Measurements from ENCODE around the gene EXOC2.

EXOC2 gene

DNA sequence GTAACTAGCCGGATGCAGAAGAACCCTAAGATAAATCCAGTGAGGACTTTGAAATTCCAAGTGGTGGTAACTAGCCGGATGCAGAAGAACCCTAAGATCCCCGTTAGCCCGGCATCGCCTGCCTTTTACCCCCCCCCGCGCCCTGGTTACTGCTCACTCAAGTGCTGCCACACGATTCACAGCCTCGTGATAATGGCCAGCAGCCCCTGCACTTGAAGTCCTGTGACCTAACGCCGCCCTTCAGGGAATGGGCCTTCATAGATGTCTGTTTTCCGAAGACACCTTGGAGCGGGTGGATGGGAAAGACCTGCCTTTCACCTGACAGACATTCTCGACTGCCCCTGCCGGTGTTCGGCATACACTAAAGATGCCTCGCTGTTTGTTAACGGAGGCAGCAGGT lies 163.9 kb downstream of the EXOC2 start:
- POLR2A ChIA-PET: no interaction called here
- no peak for DNase-seq (ENCODE audit: extremely low spot score)
- no peak for TF ChIP-seq L3MBTL2 (conservative IDR thresholded peaks at IDR 0.05)
- TF ChIP-seq NFRKB (IDR thresholded peaks at IDR 0.05): no peak
- TF ChIP-seq FOXM1 (IDR thresholded peaks at IDR 0.05; ENCODE audit: borderline replicate concordance): no peak
- TF ChIP-seq ELF4 (IDR thresholded peaks at IDR 0.05): no peak
- TF ChIP-seq LEF1 (IDR thresholded peaks at IDR 0.05; ENCODE audit: borderline replicate concordance): no peak
- no peak for TF ChIP-seq SP1 (IDR thresholded peaks at IDR 0.05)
- TF ChIP-seq, protein P1, sequence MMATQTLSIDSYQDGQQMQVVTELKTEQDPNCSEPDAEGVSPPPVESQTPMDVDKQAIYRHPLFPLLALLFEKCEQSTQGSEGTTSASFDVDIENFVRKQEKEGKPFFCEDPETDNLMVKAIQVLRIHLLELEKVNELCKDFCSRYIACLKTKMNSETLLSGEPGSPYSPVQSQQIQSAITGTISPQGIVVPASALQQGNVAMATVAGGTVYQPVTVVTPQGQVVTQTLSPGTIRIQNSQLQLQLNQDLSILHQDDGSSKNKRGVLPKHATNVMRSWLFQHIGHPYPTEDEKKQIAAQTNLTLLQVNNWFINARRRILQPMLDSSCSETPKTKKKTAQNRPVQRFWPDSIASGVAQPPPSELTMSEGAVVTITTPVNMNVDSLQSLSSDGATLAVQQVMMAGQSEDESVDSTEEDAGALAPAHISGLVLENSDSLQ (IDR thresholded peaks at IDR 0.05): no peak
- no peak for TF ChIP-seq BHLHE40 (IDR thresholded peaks at IDR 0.05; ENCODE audit: borderline replicate concordance)
- no peak for TF ChIP-seq CTBP1 (IDR thresholded peaks at IDR 0.05; ENCODE audit: borderline replicate concordance)
- no peak for TF ChIP-seq TARDBP (IDR thresholded peaks at IDR 0.05)
- TF ChIP-seq FOXA1 (IDR thresholded peaks at IDR 0.05): no peak
- no peak for TF ChIP-seq ARNT (IDR thresholded peaks at IDR 0.05)
- no peak for TF ChIP-seq HDGF (IDR thresholded peaks at IDR 0.05; ENCODE audit: borderline replicate concordance)
- no peak for TF ChIP-seq ZNF384 (IDR thresholded peaks at IDR 0.05)
- no peak for TF ChIP-seq SUZ12 (IDR thresholded peaks at IDR 0.05)
- no peak for TF ChIP-seq FOXK2 (IDR thresholded peaks at IDR 0.05)
- CTCF ChIA-PET: interaction anchor here (0.6 kb wide), 1 partner anchor 68 kb away, joined by 3 read pairs; no protein-coding TSS in a partner anchor

DNA sequence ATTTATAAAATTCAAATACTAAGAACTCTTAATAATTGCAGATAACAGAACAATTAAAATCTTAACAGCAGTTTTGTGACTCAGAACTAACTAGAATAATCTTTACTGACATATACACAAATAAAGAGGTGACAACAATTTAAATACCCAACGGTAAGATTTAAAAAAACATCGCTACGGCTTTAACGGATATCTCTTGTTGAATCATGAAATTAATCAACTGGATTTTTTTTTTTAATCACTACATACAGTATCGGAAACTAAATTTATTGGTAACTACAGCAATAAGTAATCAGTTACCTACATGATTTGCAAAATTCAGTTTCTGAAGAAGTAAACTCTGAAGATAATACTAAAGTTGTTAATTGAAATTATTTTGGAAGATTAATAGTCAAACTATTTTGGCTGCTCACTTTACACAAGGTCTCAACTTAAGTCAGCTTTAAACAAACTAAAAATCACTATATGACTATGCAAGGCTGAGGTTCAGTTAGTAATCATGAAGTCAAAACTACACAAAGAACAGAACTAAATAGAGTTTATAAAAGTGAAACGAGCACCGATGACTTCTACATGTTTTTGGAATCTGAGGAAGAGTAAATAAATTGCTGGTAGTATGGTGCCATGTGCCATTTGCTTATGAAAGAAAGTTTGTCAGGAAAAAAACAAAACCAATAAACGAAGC lies 164.8 kb downstream of the EXOC2 start:
- TF ChIP-seq FOXM1 (IDR thresholded peaks at IDR 0.05; ENCODE audit: borderline replicate concordance) (no peak), CTBP1 (IDR thresholded peaks at IDR 0.05; ENCODE audit: borderline replicate concordance) (no peak), TARDBP (IDR thresholded peaks at IDR 0.05) (no peak), LEF1 (IDR thresholded peaks at IDR 0.05; ENCODE audit: borderline replicate concordance) (no peak), SUZ12 (IDR thresholded peaks at IDR 0.05) (no peak), HDGF (IDR thresholded peaks at IDR 0.05; ENCODE audit: borderline replicate concordance) (no peak), ELF4 (IDR thresholded peaks at IDR 0.05) (no peak), SP1 (IDR thresholded peaks at IDR 0.05) (no peak), FOXA1 (IDR thresholded peaks at IDR 0.05) (no peak), ARNT (IDR thresholded peaks at IDR 0.05) (no peak), L3MBTL2 (conservative IDR thresholded peaks at IDR 0.05) (no peak), ZNF384 (IDR thresholded peaks at IDR 0.05) (no peak)
- TF ChIP-seq, protein P1 (IDR thresholded peaks at IDR 0.05): no peak
- no peak for DNase-seq (ENCODE audit: extremely low spot score)
- ChIA-PET CTCF (interaction anchor here (0.6 kb wide), 1 partner anchor 67 kb away, joined by 3 read pairs; no protein-coding TSS in a partner anchor), POLR2A (no interaction called here)

DNA sequence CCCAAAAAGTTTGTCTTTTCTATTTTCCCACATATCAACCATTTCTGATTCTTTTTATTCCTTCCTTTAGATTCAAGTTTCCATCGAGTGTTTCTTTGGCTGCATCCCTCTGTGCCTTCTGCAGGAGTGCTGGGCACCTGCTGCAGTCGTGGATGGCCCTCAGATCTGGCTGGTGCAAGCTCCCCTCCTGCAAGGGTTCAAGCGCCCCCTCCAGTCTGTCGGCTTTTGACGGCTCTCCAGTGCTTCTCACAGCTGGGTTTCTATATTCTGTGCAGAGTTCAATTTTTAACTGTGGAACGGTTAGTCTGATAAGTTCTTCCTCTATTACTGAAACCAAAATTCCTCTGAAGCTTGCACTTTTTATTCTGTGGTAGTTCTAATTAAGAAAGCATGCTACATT lies 168.1 kb downstream of the EXOC2 start:
- ChIA-PET POLR2A (no interaction called here), CTCF (no interaction called here)
- DNase-seq (ENCODE audit: extremely low spot score): no peak
- TF ChIP-seq HDGF (IDR thresholded peaks at IDR 0.05; ENCODE audit: borderline replicate concordance) (no peak), ARNT (IDR thresholded peaks at IDR 0.05) (no peak), FOXA1 (IDR thresholded peaks at IDR 0.05) (no peak), TARDBP (IDR thresholded peaks at IDR 0.05) (no peak), NFRKB (IDR thresholded peaks at IDR 0.05) (no peak), SP1 (IDR thresholded peaks at IDR 0.05) (no peak), ZNF384 (IDR thresholded peaks at IDR 0.05) (no peak), SUZ12 (IDR thresholded peaks at IDR 0.05) (no peak), FOXM1 (IDR thresholded peaks at IDR 0.05; ENCODE audit: borderline replicate concordance) (no peak), BHLHE40 (IDR thresholded peaks at IDR 0.05; ENCODE audit: borderline replicate concordance) (no peak), L3MBTL2 (conservative IDR thresholded peaks at IDR 0.05) (no peak), FOXK2 (IDR thresholded peaks at IDR 0.05) (no peak), LEF1 (IDR thresholded peaks at IDR 0.05; ENCODE audit: borderline replicate concordance) (no peak), ELF4 (IDR thresholded peaks at IDR 0.05) (no peak), CTBP1 (IDR thresholded peaks at IDR 0.05; ENCODE audit: borderline replicate concordance) (no peak)
- TF ChIP-seq, protein P1 (IDR thresholded peaks at IDR 0.05): no peak

DNA sequence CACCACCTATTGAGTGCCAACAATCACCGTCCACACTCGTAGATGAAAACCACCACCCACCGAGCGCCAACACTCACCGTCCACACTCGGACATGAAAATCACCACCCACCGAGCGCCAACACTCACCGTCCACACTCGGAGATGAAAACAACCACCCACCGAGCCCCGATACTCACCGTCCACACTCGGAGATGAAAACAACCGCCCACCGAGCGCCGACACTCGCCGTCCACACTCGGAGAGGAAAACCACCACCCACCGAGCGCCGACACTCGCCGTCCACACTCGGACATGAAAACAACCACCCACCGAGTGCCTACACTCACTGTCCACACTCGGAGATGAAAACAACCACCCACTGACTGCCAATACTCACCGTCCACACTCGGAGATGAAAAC lies 172.1 kb downstream of the EXOC2 start:
- no peak for DNase-seq (ENCODE audit: extremely low spot score)
- ChIA-PET POLR2A (no interaction called here), CTCF (no interaction called here)
- TF ChIP-seq FOXM1 (IDR thresholded peaks at IDR 0.05; ENCODE audit: borderline replicate concordance) (no peak), NFRKB (IDR thresholded peaks at IDR 0.05) (no peak), LEF1 (IDR thresholded peaks at IDR 0.05; ENCODE audit: borderline replicate concordance) (no peak), FOXA1 (IDR thresholded peaks at IDR 0.05) (no peak), CTBP1 (IDR thresholded peaks at IDR 0.05; ENCODE audit: borderline replicate concordance) (no peak), ELF4 (IDR thresholded peaks at IDR 0.05) (no peak), HDGF (IDR thresholded peaks at IDR 0.05; ENCODE audit: borderline replicate concordance) (no peak), ZNF384 (IDR thresholded peaks at IDR 0.05) (no peak), SUZ12 (IDR thresholded peaks at IDR 0.05) (no peak), BHLHE40 (IDR thresholded peaks at IDR 0.05; ENCODE audit: borderline replicate concordance) (no peak), ARNT (IDR thresholded peaks at IDR 0.05) (no peak), L3MBTL2 (conservative IDR thresholded peaks at IDR 0.05) (no peak), TARDBP (IDR thresholded peaks at IDR 0.05) (no peak), SP1 (IDR thresholded peaks at IDR 0.05) (no peak), FOXK2 (IDR thresholded peaks at IDR 0.05) (no peak)
- TF ChIP-seq, protein P1 (IDR thresholded peaks at IDR 0.05): no peak

DNA sequence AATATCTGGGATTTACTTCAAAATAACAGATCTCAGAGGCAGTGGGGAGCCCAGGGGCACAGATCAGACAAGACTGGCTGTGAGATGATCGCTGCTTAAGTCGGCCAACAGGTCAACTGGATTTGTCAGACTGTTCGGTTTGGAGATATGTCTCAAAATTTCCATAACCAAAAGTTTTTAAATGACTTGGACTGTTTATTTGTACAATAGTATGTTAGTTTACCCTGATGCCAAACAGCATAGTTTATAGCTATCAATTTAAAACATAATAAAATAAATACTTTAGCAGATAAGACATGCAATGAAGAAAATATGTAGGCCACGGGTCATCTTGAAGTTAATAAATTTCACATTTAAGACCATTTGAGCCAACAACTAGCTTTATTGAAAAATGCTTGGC lies 174.7 kb downstream of the EXOC2 start:
- CTCF ChIA-PET: no interaction called here
- TF ChIP-seq FOXM1 (IDR thresholded peaks at IDR 0.05; ENCODE audit: borderline replicate concordance) (no peak), CTBP1 (IDR thresholded peaks at IDR 0.05; ENCODE audit: borderline replicate concordance) (no peak)

More for the DNA sequence above, 174.7 kb downstream of the EXOC2 start:
- POLR2A ChIA-PET: no interaction called here
- DNase-seq (ENCODE audit: extremely low spot score): no peak
